Activated B cell treated with CpG ODN at 0.5 μM for 24 hours (primary cell): ENCODE data around the gene MYL10. TPM values are rescaled to one million over a fixed set of nuclear protein-coding genes. Genes with fewer than 3 reads are reported as not detected.

ENCODE experiments used
- ATAC-seq: fragments of 200-7000 bp; cut with Tn5 transposase; one replicate; pipeline ENCODE4 v1.10.0; 2021; ENCODE audit warnings: low read depth, mild to moderate bottlenecking, moderate library complexity
- CTCF ChIA-PET: fragments of 350-600 bp; sonication (Branson Sonifier 250); formaldehyde crosslinking; loops from one replicate; lab custom pipeline; 2021; ENCODE audit warnings: antibody characterized with exemption; lab: Charles Lee
- POLR2A ChIA-PET: fragments of 350-600 bp; sonication (Branson Sonifier 250); formaldehyde crosslinking; loops from one replicate; lab custom pipeline; 2021; ENCODE audit warnings: antibody characterized with exemption; lab: Charles Lee
- DNase-seq: peaks from one replicate; pipeline ENCODE4 v3.0.0; 2022
- H3K27ac Mint-ChIP-seq: one replicate; pipeline ENCODE4 v1.8.0; 2020; ENCODE audit warnings: mixed read lengths
- H3K27me3 Mint-ChIP-seq: one replicate; pipeline ENCODE4 v1.8.0; 2021; ENCODE audit warnings: mixed read lengths
- H3K36me3 Mint-ChIP-seq: one replicate; pipeline ENCODE4 v1.8.0; 2021; ENCODE audit warnings: low read depth, mixed read lengths
- H3K4me1 Mint-ChIP-seq: one replicate; pipeline ENCODE4 v1.8.0; 2021; ENCODE audit warnings: mixed read lengths
- H3K4me3 Mint-ChIP-seq: one replicate; pipeline ENCODE4 v1.8.0; 2020; ENCODE audit warnings: mild to moderate bottlenecking, mixed read lengths
- H3K9me3 Mint-ChIP-seq: one replicate; pipeline ENCODE4 v1.8.0; 2020; ENCODE audit warnings: mixed read lengths
- intact Hi-C: fragments of 100-400 bp; cut with micrococcal nuclease; formaldehyde crosslinking; loops from one replicate; pipeline ENCODE4 v1.15.1; 2024
- total RNA-seq: library from RNA; stranded (reverse); gene quantifications from 2 replicates; pipeline ENCODE4 v1.2.3, GENCODE V29; 2022
- TF ChIP-seq, protein P1 (sequence below): fragments of 200-600 bp; IDR thresholded peaks from one replicate; pipeline ENCODE4 v1.8.0; 2022; ENCODE audit warnings: antibody characterized with exemption, mild to moderate bottlenecking

MYL10 gene
- total RNA-seq, 1 donor from 2014 or later = not detected

GRCh38 chr7:101598422-101598985 is 30.6 kb downstream of the MYL10 start:
- CTCF ChIA-PET = interaction anchor here (0.7 kb wide), 1 partner anchor 303 kb away, joined by 3 read pairs; no protein-coding TSS in a partner anchor
- DNase-seq = no peak
- intact Hi-C loops = no loop called here
- Mint-ChIP-seq H3K36me3 (no peaks in the 10 kb centered on the region), H3K9me3 (no peaks in the 10 kb centered on the region), H3K4me3 (no peak overlapping the region), H3K4me1 (no peaks in the 10 kb centered on the region), H3K27me3 (peaks cover 9% of the 10 kb centered on the region), H3K27ac (no peak overlapping the region)
- ATAC-seq = no peak
- POLR2A ChIA-PET = no interaction called here
- TF ChIP-seq, protein P1, sequence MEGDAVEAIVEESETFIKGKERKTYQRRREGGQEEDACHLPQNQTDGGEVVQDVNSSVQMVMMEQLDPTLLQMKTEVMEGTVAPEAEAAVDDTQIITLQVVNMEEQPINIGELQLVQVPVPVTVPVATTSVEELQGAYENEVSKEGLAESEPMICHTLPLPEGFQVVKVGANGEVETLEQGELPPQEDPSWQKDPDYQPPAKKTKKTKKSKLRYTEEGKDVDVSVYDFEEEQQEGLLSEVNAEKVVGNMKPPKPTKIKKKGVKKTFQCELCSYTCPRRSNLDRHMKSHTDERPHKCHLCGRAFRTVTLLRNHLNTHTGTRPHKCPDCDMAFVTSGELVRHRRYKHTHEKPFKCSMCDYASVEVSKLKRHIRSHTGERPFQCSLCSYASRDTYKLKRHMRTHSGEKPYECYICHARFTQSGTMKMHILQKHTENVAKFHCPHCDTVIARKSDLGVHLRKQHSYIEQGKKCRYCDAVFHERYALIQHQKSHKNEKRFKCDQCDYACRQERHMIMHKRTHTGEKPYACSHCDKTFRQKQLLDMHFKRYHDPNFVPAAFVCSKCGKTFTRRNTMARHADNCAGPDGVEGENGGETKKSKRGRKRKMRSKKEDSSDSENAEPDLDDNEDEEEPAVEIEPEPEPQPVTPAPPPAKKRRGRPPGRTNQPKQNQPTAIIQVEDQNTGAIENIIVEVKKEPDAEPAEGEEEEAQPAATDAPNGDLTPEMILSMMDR = no peak

GRCh38 chr7:101597941-101598340 is 31.2 kb downstream of the MYL10 start:
- H3K4me1 Mint-ChIP-seq = no peaks in the 10 kb centered on the region
- ATAC-seq (no peak), DNase-seq (no peak)
- TF ChIP-seq, protein P1 = no peak
- H3K4me3 Mint-ChIP-seq = no peak overlapping the region
- H3K27ac Mint-ChIP-seq = no peak overlapping the region
- POLR2A ChIA-PET = no interaction called here
- no peaks in the 10 kb centered on the region for H3K36me3 Mint-ChIP-seq
- peaks cover 9% of the 10 kb centered on the region for H3K27me3 Mint-ChIP-seq
- CTCF ChIA-PET = no interaction called here
- intact Hi-C loops = no loop called here
- H3K9me3 Mint-ChIP-seq = no peaks in the 10 kb centered on the region

DNA sequence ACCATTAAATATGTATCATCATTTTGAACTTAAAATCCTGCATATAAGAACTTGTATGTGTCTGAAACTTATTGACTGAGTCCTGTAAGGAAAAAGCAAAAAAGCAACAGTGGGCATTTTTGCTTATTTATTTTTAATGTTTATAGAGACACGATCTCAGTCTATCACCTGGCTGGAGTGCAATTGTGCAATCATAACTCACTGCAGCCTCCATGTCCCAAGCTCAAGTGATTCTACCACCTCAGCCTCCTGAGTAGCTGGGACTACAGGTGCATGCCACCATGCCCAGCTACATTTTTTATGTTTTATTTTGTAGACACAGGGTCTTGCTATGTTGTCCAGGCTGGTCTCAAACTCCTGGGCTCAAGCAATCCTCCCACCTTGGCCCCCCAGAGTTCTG is 32.2 kb downstream of the MYL10 start:
- H3K36me3 Mint-ChIP-seq = no peaks in the 10 kb centered on the region
- CTCF ChIA-PET = no interaction called here
- H3K4me3 Mint-ChIP-seq = no peak overlapping the region
- H3K27ac Mint-ChIP-seq = no peak overlapping the region
- ATAC-seq (no peak), DNase-seq (no peak)
- H3K4me1 Mint-ChIP-seq = no peaks in the 10 kb centered on the region
- no peaks in the 10 kb centered on the region for H3K9me3 Mint-ChIP-seq
- POLR2A ChIA-PET = no interaction called here
- intact Hi-C loops = no loop called here
- H3K27me3 Mint-ChIP-seq = peaks cover 9% of the 10 kb centered on the region
- TF ChIP-seq, protein P1 = no peak

DNA sequence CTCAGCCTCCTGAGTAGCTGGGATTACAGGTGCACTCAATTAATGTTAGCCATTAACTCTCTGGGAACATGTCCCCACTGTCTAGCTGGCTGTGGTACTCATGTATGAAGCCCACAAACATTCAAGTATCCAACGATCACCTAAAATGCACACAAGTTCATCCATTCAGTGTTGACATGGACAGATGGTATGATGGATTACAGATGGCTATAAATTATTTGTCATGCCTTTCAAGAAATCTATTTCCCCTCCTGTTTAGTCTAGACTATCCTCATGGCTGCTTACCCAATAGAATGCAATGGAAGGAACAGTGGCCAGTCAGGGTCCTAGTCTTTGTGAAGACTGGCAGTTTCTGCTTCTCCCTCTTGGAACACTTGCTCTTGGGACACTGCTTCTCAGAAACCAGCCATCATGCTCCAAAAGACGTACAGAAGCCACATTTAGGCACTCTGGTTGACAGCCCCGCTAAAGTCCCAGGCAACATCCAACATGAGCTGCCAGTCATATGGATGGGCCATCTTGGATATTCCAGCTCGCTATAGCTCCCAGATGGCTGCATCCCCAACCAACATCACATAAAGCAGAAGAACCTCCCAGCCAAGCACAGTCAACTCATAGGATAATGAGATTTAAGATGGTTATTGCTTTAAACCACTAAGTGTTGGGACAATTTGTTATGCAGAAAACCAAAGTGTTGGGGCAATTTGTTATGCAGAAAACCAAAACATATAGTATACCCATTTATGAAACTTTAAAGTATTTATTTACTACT is 33.1 kb downstream of the MYL10 start:
- H3K27me3 Mint-ChIP-seq = peaks cover 9% of the 10 kb centered on the region
- ChIA-PET POLR2A (no interaction called here), CTCF (no interaction called here)
- DNase-seq = no peak
- H3K27ac Mint-ChIP-seq = no peak overlapping the region
- TF ChIP-seq, protein P1 = no peak
- no peaks in the 10 kb centered on the region for H3K4me1 Mint-ChIP-seq
- intact Hi-C loops = no loop called here
- no peak overlapping the region for H3K4me3 Mint-ChIP-seq
- no peaks in the 10 kb centered on the region for H3K36me3 Mint-ChIP-seq
- no peak for ATAC-seq
- no peaks in the 10 kb centered on the region for H3K9me3 Mint-ChIP-seq

- Mint-ChIP-seq H3K27me3 (peaks cover 9% of the 10 kb centered on the region), H3K36me3 (no peaks in the 10 kb centered on the region), H3K4me1 (no peaks in the 10 kb centered on the region), H3K27ac (no peak overlapping the region), H3K4me3 (no peak overlapping the region), H3K9me3 (no peaks in the 10 kb centered on the region)
- DNase-seq = no peak
- intact Hi-C loops = no loop called here
- CTCF ChIA-PET = no interaction called here
- no peak for ATAC-seq
- POLR2A ChIA-PET = no interaction called here
- TF ChIP-seq, protein P1 = no peak
Measured at GRCh38 chr7:101595246-101595645, 33.9 kb downstream of the MYL10 start.
